Mesodermal cell (in vitro differentiated cells): ENCODE data around the gene GP1BA.
A peak's percentile ranks its signal among the peaks of the same experiment; 100 is the strongest.

Experiments
- H3K27ac ChIP-seq: 2 replicates; pipeline ENCODE4 v1.7.0; 2013; ENCODE audit warnings: mild to moderate bottlenecking, low read depth, low read length, moderate library complexity; ENCODE audit not compliant: severe bottlenecking
- H3K36me3 ChIP-seq: 2 replicates; pipeline ENCODE4 v1.7.1; 2013; ENCODE audit warnings: mild to moderate bottlenecking, low read length, moderate library complexity; ENCODE audit not compliant: control insufficient read depth, insufficient read depth
- H3K4me1 ChIP-seq: one replicate; pipeline ENCODE4 v1.7.1; 2013; ENCODE audit warnings: mild to moderate bottlenecking, low read length; ENCODE audit not compliant: insufficient read depth, control insufficient read depth, poor library complexity, severe bottlenecking
- H3K4me3 ChIP-seq: 2 replicates; pipeline ENCODE4 v1.7.0; 2013; ENCODE audit warnings: low read length, control low read depth, mild to moderate bottlenecking; ENCODE audit not compliant: insufficient read depth, poor library complexity, severe bottlenecking; ENCODE audit errors: extremely low read depth
- H3K9me3 ChIP-seq: 2 replicates; pipeline ENCODE4 v1.7.1; 2013; ENCODE audit warnings: mild to moderate bottlenecking, low read length, moderate library complexity; ENCODE audit not compliant: control insufficient read depth
- WGBS, 2 experiments: methylation state at CpG; one replicate each; pipeline ENCODE4 v1.1.5; 2013; ENCODE audit warnings: missing lambda C conversion rate in 2 of 2; ENCODE audit not compliant: insufficient coverage in 2 of 2; 5-methylcytosine and 5-hydroxymethylcytosine counted together

Gene GP1BA

DNA sequence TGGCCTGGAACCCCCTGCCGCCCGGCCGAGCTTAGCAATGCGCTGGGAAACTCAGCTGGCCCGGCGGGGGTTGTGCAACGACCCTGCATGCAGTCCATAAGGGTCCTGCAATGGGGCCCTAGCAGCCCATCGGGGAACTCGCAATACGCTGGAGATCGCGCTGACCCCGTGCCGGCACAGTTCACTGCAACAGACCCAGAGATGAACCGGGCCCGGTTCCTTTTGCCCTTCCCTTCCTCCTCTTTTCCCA, 7.4 kb downstream of the GP1BA start:
- 0 to 1% methylated on average over 16 of the region's 16 CpGs for WGBS, 2 experiments

DNA sequence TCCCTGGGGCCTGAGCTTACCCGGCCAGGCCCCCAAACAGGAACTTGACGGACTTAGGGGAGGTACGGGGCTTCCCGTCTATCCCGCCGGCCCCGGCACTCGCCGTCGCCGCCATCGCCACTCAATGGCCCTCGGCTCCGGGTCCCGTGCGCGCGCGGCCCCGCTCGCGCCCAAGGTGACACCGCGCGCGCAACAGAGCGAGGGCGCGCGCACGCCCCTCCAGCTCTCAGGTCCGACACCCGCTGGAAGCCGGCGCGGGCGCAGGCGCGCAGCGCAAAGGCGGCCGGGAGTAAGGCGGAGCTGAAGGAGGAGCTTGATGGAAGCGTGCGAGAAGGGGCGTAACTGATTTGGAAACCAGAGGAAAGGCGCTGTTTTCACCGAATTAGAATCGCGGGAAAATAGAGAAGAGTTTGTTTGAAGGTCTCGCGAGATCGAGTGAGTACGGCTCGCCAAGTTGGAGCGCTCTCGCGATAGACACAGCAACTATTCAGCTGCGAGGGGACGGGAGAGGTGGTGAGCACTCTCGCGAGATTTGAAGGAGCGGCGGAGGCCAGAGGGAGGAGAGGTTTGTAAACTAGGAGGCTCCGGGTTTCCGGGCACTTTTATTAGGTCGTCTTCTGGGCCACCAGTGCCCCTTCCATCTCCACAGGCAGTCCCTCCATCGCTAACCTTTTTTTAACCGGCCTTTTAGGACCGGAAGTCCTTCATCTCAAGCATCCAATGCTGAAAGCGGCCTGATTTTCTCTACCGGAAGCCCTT, 7.9 kb downstream of the GP1BA start, which contains the start of the genes RNF167 and SLC25A11:
TSS of gene RNF167 (plus strand) at position 473 of the 759 bp plus-strand sequence. CDS start 642 bp downstream, outside the sequence.
TSS of gene SLC25A11 (minus strand) at position 251 of the 759 bp plus-strand sequence. CDS start at position 115, 136 bp downstream.
- 0 to 1% methylated on average over 58 to 64 of the region's 72 CpGs for WGBS, 2 experiments
- H3K36me3 ChIP-seq, result peaks cover 67% of the 10 kb centered on the region
- no peaks in the 10 kb centered on the region for H3K9me3 ChIP-seq
- peaks cover 40% of the 10 kb centered on the region for H3K4me1 ChIP-seq
- peak within 1 kb of the TSS; percentile 93 for H3K27ac ChIP-seq
- peak within 1 kb of the TSS; percentile 81 for H3K4me3 ChIP-seq

More for the DNA sequence above, 7.4 kb downstream of the GP1BA start:
- Histone ChIP-seq H3K4me1 (peaks cover 35% of the 10 kb centered on the region), H3K36me3 (peaks cover 62% of the 10 kb centered on the region), H3K9me3 (no peaks in the 10 kb centered on the region), H3K27ac (peak overlapping the region; percentile 93), H3K4me3 (peak overlapping the region; percentile 81)

GRCh38 chr17:4940555-4941318, 8.7 kb downstream of the GP1BA start:
- H3K36me3 ChIP-seq, result peaks cover 67% of the 10 kb centered on the region
- H3K27ac ChIP-seq, result peak overlapping the region; percentile 93
- H3K9me3 ChIP-seq, result no peaks in the 10 kb centered on the region
- peak overlapping the region; percentile 81 for H3K4me3 ChIP-seq
- peaks cover 48% of the 10 kb centered on the region for H3K4me1 ChIP-seq
- 0 to 1% methylated on average over 12 to 13 of the region's 29 CpGs for WGBS, 2 experiments

- 79 to 90% methylated on average over 3 to 4 of the region's 4 CpGs for WGBS, 2 experiments
- Histone ChIP-seq H3K27ac (peak overlapping the region; percentile 93), H3K4me1 (peaks cover 49% of the 10 kb centered on the region), H3K9me3 (no peaks in the 10 kb centered on the region), H3K4me3 (peak overlapping the region; percentile 81), H3K36me3 (peaks cover 67% of the 10 kb centered on the region)
These were observed 9.2 kb downstream of the GP1BA start for GRCh38 chr17:4941319-4941610.

DNA sequence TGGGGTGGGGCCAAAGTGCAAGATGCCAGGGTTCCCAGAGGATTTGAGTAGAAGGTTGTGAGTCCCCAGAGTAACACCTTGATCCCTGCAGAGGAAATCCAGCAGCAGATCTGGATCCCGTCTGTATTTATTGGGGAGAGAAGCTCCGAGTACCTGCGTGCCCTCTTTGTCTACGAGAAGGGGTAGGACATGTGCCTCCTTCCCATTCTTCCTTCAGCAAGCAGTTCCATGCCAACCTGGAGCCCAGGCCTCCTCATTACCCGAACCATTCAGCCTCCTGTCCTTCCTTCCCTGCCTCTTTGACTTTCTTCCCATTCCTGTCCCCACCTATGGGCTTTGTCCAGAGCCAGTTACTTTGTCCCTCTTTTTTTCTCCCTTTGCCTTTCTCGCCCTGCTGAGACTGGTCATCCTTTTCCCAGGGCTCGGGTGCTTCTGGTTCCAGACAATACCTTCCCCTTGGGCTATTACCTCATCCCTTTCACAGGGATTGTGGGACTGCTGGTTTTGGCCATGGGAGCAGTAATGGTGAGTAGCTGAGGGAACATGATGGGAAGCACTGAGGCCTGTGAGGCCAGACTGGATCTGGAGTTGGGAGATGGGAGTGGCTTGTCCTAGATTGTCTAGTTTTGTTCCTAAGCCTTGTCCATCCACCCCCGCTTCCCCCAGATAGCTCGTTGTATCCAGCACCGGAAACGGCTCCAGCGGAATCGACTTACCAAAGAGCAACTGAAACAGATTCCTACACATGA, 10.9 kb downstream of the GP1BA start:
- Histone ChIP-seq H3K36me3 (peaks cover 64% of the 10 kb centered on the region), H3K27ac (no peak overlapping the region)
- WGBS, 2 experiments, result 93 to 97% methylated on average over 3 to 6 of the region's 13 CpGs

GRCh38 chr17:4944163-4944553, 12.1 kb downstream of the GP1BA start:
- Histone ChIP-seq H3K4me1 (peaks cover 43% of the 10 kb centered on the region), H3K27ac (peak overlapping the region; percentile 84), H3K4me3 (no peak overlapping the region), H3K9me3 (no peaks in the 10 kb centered on the region), H3K36me3 (peaks cover 63% of the 10 kb centered on the region)
- 79 to 100% methylated on average over 1 to 2 of the region's 3 CpGs for WGBS, 2 experiments

More for the DNA sequence above, 10.9 kb downstream of the GP1BA start:
- H3K4me1 ChIP-seq, result peaks cover 49% of the 10 kb centered on the region
- H3K9me3 ChIP-seq, result no peaks in the 10 kb centered on the region
- H3K4me3 ChIP-seq, result no peak overlapping the region

DNA sequence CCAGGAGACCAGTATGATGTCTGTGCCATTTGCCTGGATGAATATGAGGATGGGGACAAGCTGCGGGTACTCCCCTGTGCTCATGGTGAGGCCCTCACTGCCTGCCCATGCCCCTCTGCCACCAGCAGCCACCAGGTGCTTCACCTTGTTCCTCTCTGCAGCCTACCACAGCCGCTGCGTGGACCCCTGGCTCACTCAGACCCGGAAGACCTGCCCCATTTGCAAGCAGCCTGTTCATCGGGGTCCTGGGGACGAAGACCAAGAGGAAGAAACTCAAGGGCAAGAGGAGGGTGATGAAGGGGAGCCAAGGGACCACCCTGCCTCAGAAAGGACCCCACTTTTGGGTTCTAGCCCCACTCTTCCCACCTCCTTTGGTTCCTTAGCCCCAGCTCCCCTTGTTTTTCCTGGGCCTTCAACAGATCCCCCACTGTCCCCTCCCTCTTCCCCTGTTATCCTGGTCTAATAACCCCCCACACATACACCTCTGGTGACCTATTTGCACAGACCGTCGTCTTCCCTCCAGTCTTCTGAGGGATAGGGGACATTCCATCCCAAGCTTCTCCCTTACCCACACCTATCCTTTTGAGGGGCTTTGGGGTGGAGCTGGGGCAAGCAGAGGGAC, 12.6 kb downstream of the GP1BA start:
- Histone ChIP-seq H3K4me3 (peak overlapping the region; percentile 98), H3K27ac (peak overlapping the region; percentile 84), H3K9me3 (no peaks in the 10 kb centered on the region), H3K4me1 (peaks cover 43% of the 10 kb centered on the region), H3K36me3 (peaks cover 63% of the 10 kb centered on the region)
- WGBS, 2 experiments, result 96 to 100% methylated on average over 1 to 4 of the region's 8 CpGs

- peak overlapping the region; percentile 98 for H3K4me3 ChIP-seq
- no peaks in the 10 kb centered on the region for H3K9me3 ChIP-seq
- 59 to 73% methylated on average over 4 to 6 of the region's 7 CpGs for WGBS, 2 experiments
- H3K27ac ChIP-seq, result peak overlapping the region; percentile 84
- H3K36me3 ChIP-seq, result peaks cover 63% of the 10 kb centered on the region
- H3K4me1 ChIP-seq, result peaks cover 43% of the 10 kb centered on the region
These were observed 13.3 kb downstream of the GP1BA start for GRCh38 chr17:4945176-4945943.

GRCh38 chr17:4945944-4946280, 13.8 kb downstream of the GP1BA start:
- WGBS, 2 experiments, result 38 to 62% methylated on average over 1 to 3 of the region's 4 CpGs
- no peaks in the 10 kb centered on the region for H3K9me3 ChIP-seq
- H3K36me3 ChIP-seq, result peaks cover 63% of the 10 kb centered on the region
- H3K27ac ChIP-seq, result peak overlapping the region; percentile 11
- H3K4me1 ChIP-seq, result peaks cover 49% of the 10 kb centered on the region
- peak overlapping the region; percentile 98 for H3K4me3 ChIP-seq
